ENCODE data around the gene SCD.

GRCh38 chr10:100315615-100316014 is 31.4 kb upstream of the SCD start:
- TF ChIP-seq RAD21 (IDR thresholded peaks at IDR 0.05; ENCODE audit: low read depth) = no peak
- TF ChIP-seq CTCF (IDR thresholded peaks at IDR 0.05 in 2 of 3, conservative IDR thresholded peaks at IDR 0.05 in 1 of 3; ENCODE audit: borderline replicate concordance in 1 of 3, insufficient read depth in 1 of 3, low read depth in 2 of 3, low read length in 2 of 3) = no peak
- no peak for TF ChIP-seq JUND (IDR thresholded peaks at IDR 0.05)
- no peak for TF ChIP-seq EZH2 (IDR thresholded peaks at IDR 0.05)
- no peak for TF ChIP-seq TCF7L2 (IDR thresholded peaks at IDR 0.05; ENCODE audit: borderline replicate concordance, extremely low read depth, insufficient read depth, insufficient read length)
- no peak for TF ChIP-seq POLR2A (IDR thresholded peaks at IDR 0.05; ENCODE audit: borderline replicate concordance, extremely low read depth, insufficient read depth, insufficient read length)
- no peak for TF ChIP-seq POLR2AphosphoS5 (IDR thresholded peaks at IDR 0.05; ENCODE audit: low read depth, low read length)
- TF ChIP-seq SIN3A (IDR thresholded peaks at IDR 0.05; ENCODE audit: low read depth) = no peak
- TF ChIP-seq, protein P1, sequence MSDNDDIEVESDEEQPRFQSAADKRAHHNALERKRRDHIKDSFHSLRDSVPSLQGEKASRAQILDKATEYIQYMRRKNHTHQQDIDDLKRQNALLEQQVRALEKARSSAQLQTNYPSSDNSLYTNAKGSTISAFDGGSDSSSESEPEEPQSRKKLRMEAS (IDR thresholded peaks at IDR 0.05) = no peak
- no peak for TF ChIP-seq CEBPB (IDR thresholded peaks at IDR 0.05; ENCODE audit: low read depth)
- no peak for TF ChIP-seq EZH2phosphoT487 (IDR thresholded peaks at IDR 0.05; ENCODE audit: borderline replicate concordance)
- TF ChIP-seq CBX3 (IDR thresholded peaks at IDR 0.05; ENCODE audit: low read depth) = no peak
- no peak for TF ChIP-seq EGR1 (IDR thresholded peaks at IDR 0.05; ENCODE audit: low read depth)
